Panc1 (cell line): ENCODE results near the gene EMC8. TPM values are rescaled to one million over a fixed set of nuclear protein-coding genes. Genes with fewer than 3 reads are reported as not detected.

Experiments
- ATAC-seq: fragments of 200-7000 bp; cut with Tn5 transposase; 2 replicates; pipeline ENCODE4 v1.9.1; 2020; ENCODE audit warnings: mild to moderate bottlenecking, moderate library complexity
- BruUV-seq: library from RNA; stranded (reverse); fragments of 400-500 nt; replicated peaks from 2 replicates; lab custom pipeline; 2021; lab: Mats Ljungman, UMichigan
- CTCF ChIA-PET: fragments of 300-600 bp; sonication (Branson Sonifier 250); formaldehyde crosslinking; loops from one replicate; lab custom pipeline; 2022; ENCODE audit warnings: antibody characterized with exemption; lab: Charles Lee
- POLR2A ChIA-PET: fragments of 300-600 bp; sonication (Branson Sonifier 250); formaldehyde crosslinking; loops from one replicate; lab custom pipeline; 2022; ENCODE audit warnings: antibody characterized with exemption; lab: Charles Lee
- DNase-seq: peaks from one replicate; pipeline ENCODE4 v3.0.0-alpha.2; 2010; ENCODE audit warnings: low read depth, low spot score
- H3K27ac ChIP-seq: 2 replicates; pipeline ENCODE4 v1.5.1; 2011; ENCODE audit warnings: mild to moderate bottlenecking, low read length, inconsistent platforms
- H3K27me3 ChIP-seq: fragments of 200-500 bp; sonication (Bioruptor generic); 2 replicates; pipeline ENCODE4 v1.6.0; 2014; ENCODE audit warnings: low read length, inconsistent platforms; ENCODE audit not compliant: control insufficient read depth, insufficient read depth
- H3K36me3 ChIP-seq: fragments of 200-500 bp; sonication (Bioruptor generic); 2 replicates; pipeline ENCODE4 v1.5.1; 2014; ENCODE audit warnings: inconsistent platforms, mild to moderate bottlenecking, low read length, moderate library complexity; ENCODE audit not compliant: control insufficient read depth, insufficient read depth
- H3K4me1 ChIP-seq: 2 replicates; pipeline ENCODE4 v1.5.1; 2011; ENCODE audit warnings: inconsistent platforms, mild to moderate bottlenecking, low read length, moderate library complexity; ENCODE audit not compliant: control insufficient read depth, insufficient read depth
- H3K4me3 ChIP-seq, 2 experiments: 2 replicates each; pipeline ENCODE4 v1.5.1; 2011 to 2012; ENCODE audit warnings: low read depth in 2 of 2, low read length in 2 of 2, mild to moderate bottlenecking in 2 of 2, inconsistent platforms in 1 of 2, moderate library complexity in 1 of 2
- H3K9me3 ChIP-seq: fragments of 200-500 bp; sonication (Bioruptor generic); 2 replicates; pipeline ENCODE4 v1.5.1; 2014; ENCODE audit warnings: low read depth, mild to moderate bottlenecking, inconsistent platforms, low read length, moderate library complexity; ENCODE audit not compliant: control insufficient read depth, insufficient read depth
- CTCF ChIP-seq: fragments of 450-650 bp; IDR thresholded peaks from 2 replicates; pipeline ENCODE4 v1.5.1; 2017; ENCODE audit warnings: mild to moderate bottlenecking
- POLR2AphosphoS5 ChIP-seq: IDR thresholded peaks from 2 replicates; pipeline ENCODE4 v1.6.1; 2012; ENCODE audit warnings: mild to moderate bottlenecking, low read depth, low read length, moderate library complexity
- REST ChIP-seq, 2 experiments: IDR thresholded peaks; 2 replicates each; pipeline ENCODE4 v1.6.1; 2011 to 2012; ENCODE audit warnings: low read depth in 2 of 2, control low read depth in 1 of 2, low read length in 1 of 2, mild to moderate bottlenecking in 1 of 2, moderate library complexity in 1 of 2; ENCODE audit not compliant: insufficient read depth in 1 of 2
- SIN3A ChIP-seq: IDR thresholded peaks from 2 replicates; pipeline ENCODE4 v1.6.1; 2012; ENCODE audit warnings: low read depth, mild to moderate bottlenecking, low read length, moderate library complexity, borderline replicate concordance; ENCODE audit not compliant: insufficient read depth
- TCF7L2 ChIP-seq: IDR thresholded peaks from 2 replicates; pipeline ENCODE4 v1.6.1; 2011; ENCODE audit warnings: mild to moderate bottlenecking, low read depth, low read length, inconsistent platforms
- in situ Hi-C: cut with HindIII; loops from 2 replicates; pipeline ENCODE4 v1.10.0; 2016; ENCODE audit warnings: low sequenced_read_pairs, low pct_unique_long_range_greater_than_20kb
- intact Hi-C: fragments of 100-400 bp; cut with micrococcal nuclease; formaldehyde crosslinking; loops from one replicate; pipeline ENCODE4 v1.10.0; 2022; ENCODE audit not compliant: unreplicated experiment
- total RNA-seq: library from RNA; stranded (reverse); gene quantifications from one replicate; pipeline ENCODE4 v1.2.1, GENCODE V29; 2021; ENCODE audit not compliant: unreplicated experiment

The EMC8 gene
- total RNA-seq, 1 experiment from 2014 or later: 39.1 TPM

GRCh38 chr16:85843471-85844168 lies 44.3 kb upstream of the EMC8 start:
- Histone ChIP-seq H3K27ac (no peak overlapping the region), H3K4me3 (no peak overlapping the region), H3K36me3 (no peaks in the 10 kb centered on the region), H3K27me3 (no peaks in the 10 kb centered on the region), H3K9me3 (no peaks in the 10 kb centered on the region), H3K4me1 (no peaks in the 10 kb centered on the region)
- CTCF ChIA-PET: no interaction called here
- in situ Hi-C loops: no loop called here
- POLR2A ChIA-PET: no interaction called here
- TF ChIP-seq CTCF (no peak), POLR2AphosphoS5 (no peak)
- ATAC-seq (no peak), DNase-seq (no peak)
- intact Hi-C loops: no loop called here
- no TSS peak for BruUV-seq

DNA sequence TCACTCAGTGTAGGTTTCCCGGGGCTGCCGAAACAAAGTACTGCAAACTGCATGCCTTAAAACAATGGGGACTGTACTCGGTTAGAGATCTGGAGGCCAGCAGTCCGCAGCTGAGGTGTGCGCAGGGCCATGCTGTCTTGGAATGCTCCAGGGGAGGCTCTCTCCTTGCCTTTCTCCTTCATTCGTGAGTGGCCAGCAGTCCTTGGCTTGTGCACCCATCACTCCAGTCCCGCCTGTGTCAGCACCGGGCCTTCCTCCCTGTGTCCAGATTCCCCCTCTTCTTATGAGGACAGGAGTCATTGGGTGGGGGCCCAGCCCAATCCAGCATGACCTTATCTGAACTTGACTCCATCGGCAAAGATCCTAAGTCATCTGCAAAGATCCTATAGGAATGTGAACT lies 43.5 kb upstream of the EMC8 start:
- no peaks in the 10 kb centered on the region for H3K27me3 ChIP-seq
- H3K27ac ChIP-seq: no peak overlapping the region
- POLR2A ChIA-PET: no interaction called here
- H3K4me3 ChIP-seq: no peak overlapping the region
- in situ Hi-C loops (no loop called here), intact Hi-C loops (no loop called here)
- no peak for DNase-seq
- no peak for ATAC-seq
- BruUV-seq: no TSS peak
- H3K36me3 ChIP-seq: no peaks in the 10 kb centered on the region
- H3K4me1 ChIP-seq: no peaks in the 10 kb centered on the region
- TF ChIP-seq SIN3A: no peak
- no peak for TF ChIP-seq TCF7L2
- TF ChIP-seq CTCF: no peak
- TF ChIP-seq POLR2AphosphoS5: no peak
- no peak for TF ChIP-seq REST (IDR thresholded peaks at IDR 0.05; ENCODE audit: insufficient read depth in 1 of 2, low read depth in 2 of 2, low read length in 1 of 2)
- H3K9me3 ChIP-seq: no peaks in the 10 kb centered on the region
- CTCF ChIA-PET: no interaction called here
